WTC11 (cell line): ENCODE measurements around the gene PAFAH2. TPM values are rescaled to one million over a fixed set of nuclear protein-coding genes. Genes with fewer than 3 reads are reported as not detected.
A peak's percentile ranks its signal among the peaks of the same experiment; 100 is the strongest.

Source experiments
- ATAC-seq: fragments of 200-7000 bp; cut with Tn5 transposase; 2 replicates; pipeline ENCODE4 v1.10.0; 2021; ENCODE audit warnings: mild to moderate bottlenecking, moderate library complexity
- CTCF ChIA-PET: fragments of 300-600 bp; sonication (Branson Sonifier 250); formaldehyde crosslinking; loops from one replicate; lab custom pipeline; 2021; ENCODE audit warnings: antibody characterized with exemption; lab: Charles Lee
- POLR2A ChIA-PET: fragments of 350-600 bp; sonication (Branson Sonifier 250); formaldehyde crosslinking; loops from one replicate; lab custom pipeline; 2021; ENCODE audit warnings: antibody characterized with exemption; lab: Charles Lee
- DNase-seq: peaks from one replicate; pipeline ENCODE4 v3.0.0; 2021; ENCODE audit warnings: low spot score
- H3K27ac Mint-ChIP-seq: 2 replicates; pipeline ENCODE4 v1.8.0; 2021; ENCODE audit warnings: mixed read lengths
- H3K27me3 Mint-ChIP-seq: 2 replicates; pipeline ENCODE4 v1.8.0; 2021; ENCODE audit warnings: low read depth, mild to moderate bottlenecking, moderate library complexity, mixed read lengths
- H3K36me3 Mint-ChIP-seq: 2 replicates; pipeline ENCODE4 v1.8.0; 2021; ENCODE audit warnings: mixed read lengths
- H3K4me1 Mint-ChIP-seq: 2 replicates; pipeline ENCODE4 v1.8.0; 2022; ENCODE audit warnings: mixed read lengths
- H3K4me3 Mint-ChIP-seq: 2 replicates; pipeline ENCODE4 v1.8.0; 2021; ENCODE audit warnings: mild to moderate bottlenecking, moderate library complexity, mixed read lengths
- H3K9me3 Mint-ChIP-seq: 2 replicates; pipeline ENCODE4 v1.8.0; 2021; ENCODE audit warnings: mixed read lengths
- ERG ChIP-seq: fragments of 250-450 bp; sonication (Bioruptor Pico); IDR thresholded peaks from 2 replicates; pipeline ENCODE4 v1.8.0; 2021; ENCODE audit warnings: mild to moderate bottlenecking
- ETV6 ChIP-seq: sonication (generic); formaldehyde crosslinking; IDR thresholded peaks from 2 replicates; pipeline ENCODE4 v1.8.1; 2022; ENCODE audit warnings: mild to moderate bottlenecking, missing genetic modification reagents
- FOXP4 ChIP-seq: sonication (generic); formaldehyde crosslinking; IDR thresholded peaks from 2 replicates; pipeline ENCODE4 v1.8.0; 2022; ENCODE audit warnings: mild to moderate bottlenecking, missing genetic modification reagents
- MAX ChIP-seq: sonication (generic); formaldehyde crosslinking; IDR thresholded peaks from 2 replicates; pipeline ENCODE4 v1.8.0; 2022; ENCODE audit warnings: mild to moderate bottlenecking, missing genetic modification reagents
- NFYB ChIP-seq: sonication (generic); formaldehyde crosslinking; conservative IDR thresholded peaks from 2 replicates; pipeline ENCODE4 v1.8.0; 2022; ENCODE audit warnings: low read depth, missing genetic modification reagents
- NR3C1 ChIP-seq: sonication (generic); formaldehyde crosslinking; conservative IDR thresholded peaks from 2 replicates; pipeline ENCODE4 v1.8.1; 2023; ENCODE audit warnings: low read depth, mild to moderate bottlenecking, missing genetic modification reagents
- OVOL2 ChIP-seq: fragments of 250-450 bp; sonication (Bioruptor Pico); IDR thresholded peaks from 2 replicates; pipeline ENCODE4 v1.9.0; 2021; ENCODE audit warnings: mild to moderate bottlenecking, borderline replicate concordance
- PRRX2 ChIP-seq: fragments of 250-450 bp; sonication (Bioruptor Pico); IDR thresholded peaks from 2 replicates; pipeline ENCODE4 v1.8.0; 2021; ENCODE audit warnings: mild to moderate bottlenecking
- RELA ChIP-seq: sonication (generic); formaldehyde crosslinking; IDR thresholded peaks from 2 replicates; pipeline ENCODE4 v1.8.1; 2022; ENCODE audit warnings: missing genetic modification reagents, mild to moderate bottlenecking, borderline replicate concordance
- TCF7 ChIP-seq: sonication (generic); formaldehyde crosslinking; IDR thresholded peaks from 2 replicates; pipeline ENCODE4 v1.8.0; 2022; ENCODE audit warnings: mild to moderate bottlenecking, low read depth, missing genetic modification reagents, moderate library complexity
- TP53 ChIP-seq: sonication (generic); formaldehyde crosslinking; IDR thresholded peaks from 2 replicates; pipeline ENCODE4 v1.8.1; 2023; ENCODE audit warnings: mild to moderate bottlenecking, missing genetic modification reagents
- ZNF219 ChIP-seq: sonication (generic); formaldehyde crosslinking; IDR thresholded peaks from 2 replicates; pipeline ENCODE4 v1.8.0; 2023; ENCODE audit warnings: missing genetic modification reagents, mild to moderate bottlenecking, borderline replicate concordance
- ZNF232 ChIP-seq: sonication (generic); formaldehyde crosslinking; IDR thresholded peaks from 2 replicates; pipeline ENCODE4 v1.8.0; 2022; ENCODE audit warnings: mild to moderate bottlenecking, missing genetic modification reagents
- ZNF396 ChIP-seq: fragments of 250-450 bp; sonication (Bioruptor Pico); IDR thresholded peaks from 2 replicates; pipeline ENCODE4 v1.8.0; 2021; ENCODE audit warnings: mild to moderate bottlenecking, moderate library complexity, borderline replicate concordance
- ZNF423 ChIP-seq: fragments of 250-450 bp; sonication (Bioruptor Pico); IDR thresholded peaks from 2 replicates; pipeline ENCODE4 v2.1.2; 2022; ENCODE audit warnings: mild to moderate bottlenecking, moderate library complexity
- ZNF671 ChIP-seq: fragments of 250-450 bp; sonication (Bioruptor Pico); IDR thresholded peaks from 2 replicates; pipeline ENCODE4 v1.8.0; 2021; ENCODE audit warnings: mild to moderate bottlenecking
- total RNA-seq: library from RNA; stranded (reverse); gene quantifications from 3 replicates; pipeline ENCODE4 v1.2.3, GENCODE V29; 2021
- TF ChIP-seq, protein P1 (sequence below): sonication (generic); formaldehyde crosslinking; IDR thresholded peaks from 2 replicates; pipeline ENCODE4 v1.8.1; 2022; ENCODE audit warnings: mild to moderate bottlenecking, moderate library complexity, missing genetic modification reagents
- TF ChIP-seq, protein P2 (sequence below): sonication (generic); formaldehyde crosslinking; IDR thresholded peaks from 2 replicates; pipeline ENCODE4 v1.8.1; 2023; ENCODE audit warnings: mild to moderate bottlenecking, moderate library complexity, missing genetic modification reagents
- TF ChIP-seq, protein P3 (sequence below): fragments of 250-450 bp; sonication (Bioruptor Pico); IDR thresholded peaks from 2 replicates; pipeline ENCODE4 v1.9.0; 2021; ENCODE audit warnings: mild to moderate bottlenecking

PAFAH2 gene
- total RNA-seq, 1 experiment from 2014 or later: 11.5 TPM

GRCh38 chr1:26047278-26047874 lies 49.5 kb upstream of the PAFAH2 start:
- TF ChIP-seq ZNF396 (CRISPR knock-in tag) (no peak), RELA (CRISPR knock-in tag) (no peak), TCF7 (no peak), ZNF671 (CRISPR knock-in tag) (no peak), ZNF219 (CRISPR knock-in tag) (no peak), OVOL2 (CRISPR knock-in tag) (no peak), TP53 (CRISPR knock-in tag) (no peak), PRRX2 (CRISPR knock-in tag) (no peak), ERG (CRISPR knock-in tag) (no peak)
- TF ChIP-seq, all 79 proteins: peak for 0
- peaks cover 94% of the 10 kb centered on the region for H3K27me3 Mint-ChIP-seq
- CTCF ChIA-PET: interaction anchor here (0.7 to 3.5 kb wide), 2 partner anchors 98 to 1684 kb away, joined by 3 to 15 read pairs; no protein-coding TSS in a partner anchor
- peak overlapping the region; percentile 59; the same call in 1 of the 2 replicates for H3K4me3 Mint-ChIP-seq
- no peaks in the 10 kb centered on the region for H3K36me3 Mint-ChIP-seq
- ATAC-seq: no peak
- H3K9me3 Mint-ChIP-seq: no peaks in the 10 kb centered on the region
- DNase-seq: no peak
- no peak overlapping the region for H3K27ac Mint-ChIP-seq
- POLR2A ChIA-PET: interaction anchor here (0.7 kb wide), 1 partner anchor 27 kb away, joined by 3 read pairs; no protein-coding TSS in a partner anchor
- peaks cover 3% of the 10 kb centered on the region for H3K4me1 Mint-ChIP-seq

DNA sequence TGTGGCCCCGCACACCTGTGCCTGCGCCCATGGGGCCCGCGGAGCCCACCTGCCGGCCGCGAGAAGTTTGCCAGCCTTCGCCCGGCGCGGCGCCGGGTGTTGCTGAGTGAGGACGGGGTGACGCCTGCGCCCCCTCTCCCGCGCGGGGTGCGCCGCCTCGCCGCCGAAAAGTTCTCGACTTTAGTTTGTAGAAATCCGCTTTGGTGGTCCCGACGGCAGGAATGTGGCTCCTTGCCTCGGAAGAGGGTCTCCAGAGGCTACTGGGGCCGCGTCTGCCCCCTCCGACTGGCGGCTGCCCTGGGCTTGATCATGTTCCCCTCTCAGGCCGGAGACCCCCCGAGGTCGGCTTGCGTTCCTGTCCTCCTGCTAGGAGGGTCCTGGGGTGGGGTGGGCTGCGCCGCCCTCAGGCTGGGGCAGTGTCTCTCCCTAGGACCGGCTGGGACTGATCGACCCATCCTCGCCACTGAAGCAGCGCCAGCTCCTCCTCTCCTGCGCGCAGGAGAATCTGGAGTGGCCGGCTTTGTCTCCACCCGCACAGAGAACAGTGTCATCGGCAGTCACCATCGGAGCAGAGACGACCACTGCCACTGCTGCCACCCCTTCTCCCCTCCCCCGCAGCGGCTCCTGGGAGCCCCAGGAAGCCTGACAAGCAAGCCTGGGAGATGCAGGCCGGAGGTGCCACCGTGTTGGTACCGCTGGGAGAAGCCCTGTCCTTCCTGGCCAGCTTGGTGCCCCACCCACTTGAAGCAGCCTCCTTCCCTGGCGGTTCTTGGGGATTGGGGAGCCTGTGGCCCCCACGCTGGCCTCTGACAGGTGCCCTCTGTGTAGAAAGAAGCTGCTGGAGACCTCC lies 48.6 kb upstream of the PAFAH2 start:
- no peaks in the 10 kb centered on the region for H3K36me3 Mint-ChIP-seq
- ATAC-seq (peak; percentile 38), DNase-seq (peak; percentile 24)
- TF ChIP-seq, protein P1, sequence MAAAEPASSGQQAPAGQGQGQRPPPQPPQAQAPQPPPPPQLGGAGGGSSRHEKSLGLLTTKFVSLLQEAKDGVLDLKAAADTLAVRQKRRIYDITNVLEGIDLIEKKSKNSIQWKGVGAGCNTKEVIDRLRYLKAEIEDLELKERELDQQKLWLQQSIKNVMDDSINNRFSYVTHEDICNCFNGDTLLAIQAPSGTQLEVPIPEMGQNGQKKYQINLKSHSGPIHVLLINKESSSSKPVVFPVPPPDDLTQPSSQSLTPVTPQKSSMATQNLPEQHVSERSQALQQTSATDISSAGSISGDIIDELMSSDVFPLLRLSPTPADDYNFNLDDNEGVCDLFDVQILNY (CRISPR knock-in tag): 0 out of 2 replicates have a peak, but pooled peaks have one; percentile 14
- TF ChIP-seq NR3C1: no peak
- TF ChIP-seq, protein P2, sequence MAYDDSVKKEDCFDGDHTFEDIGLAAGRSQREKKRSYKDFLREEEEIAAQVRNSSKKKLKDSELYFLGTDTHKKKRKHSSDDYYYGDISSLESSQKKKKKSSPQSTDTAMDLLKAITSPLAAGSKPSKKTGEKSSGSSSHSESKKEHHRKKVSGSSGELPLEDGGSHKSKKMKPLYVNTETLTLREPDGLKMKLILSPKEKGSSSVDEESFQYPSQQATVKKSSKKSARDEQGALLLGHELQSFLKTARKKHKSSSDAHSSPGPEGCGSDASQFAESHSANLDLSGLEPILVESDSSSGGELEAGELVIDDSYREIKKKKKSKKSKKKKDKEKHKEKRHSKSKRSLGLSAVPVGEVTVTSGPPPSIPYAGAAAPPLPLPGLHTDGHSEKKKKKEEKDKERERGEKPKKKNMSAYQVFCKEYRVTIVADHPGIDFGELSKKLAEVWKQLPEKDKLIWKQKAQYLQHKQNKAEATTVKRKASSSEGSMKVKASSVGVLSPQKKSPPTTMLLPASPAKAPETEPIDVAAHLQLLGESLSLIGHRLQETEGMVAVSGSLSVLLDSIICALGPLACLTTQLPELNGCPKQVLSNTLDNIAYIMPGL (CRISPR knock-in tag): peak; percentile 20; the same call in 1 of the 2 replicates
- no peak for TF ChIP-seq NFYB (CRISPR knock-in tag)
- no peak for TF ChIP-seq ZNF423 (CRISPR knock-in tag)
- H3K27ac Mint-ChIP-seq: no peak overlapping the region
- no peaks in the 10 kb centered on the region for H3K9me3 Mint-ChIP-seq
- peak overlapping the region; percentile 59 for H3K4me3 Mint-ChIP-seq
- ChIA-PET CTCF (interaction anchor here (0.8 to 3.7 kb wide), 7 partner anchors 7 to 189 kb away, joined by 3 to 55 read pairs (median 3); partner anchors contain the start of gene ZNF593), POLR2A (interaction anchor here (0.7 kb wide), 1 partner anchor 28 kb away, joined by 3 read pairs; no protein-coding TSS in a partner anchor)
- H3K4me1 Mint-ChIP-seq: peaks cover 3% of the 10 kb centered on the region
- H3K27me3 Mint-ChIP-seq: peaks cover 100% of the 10 kb centered on the region

DNA sequence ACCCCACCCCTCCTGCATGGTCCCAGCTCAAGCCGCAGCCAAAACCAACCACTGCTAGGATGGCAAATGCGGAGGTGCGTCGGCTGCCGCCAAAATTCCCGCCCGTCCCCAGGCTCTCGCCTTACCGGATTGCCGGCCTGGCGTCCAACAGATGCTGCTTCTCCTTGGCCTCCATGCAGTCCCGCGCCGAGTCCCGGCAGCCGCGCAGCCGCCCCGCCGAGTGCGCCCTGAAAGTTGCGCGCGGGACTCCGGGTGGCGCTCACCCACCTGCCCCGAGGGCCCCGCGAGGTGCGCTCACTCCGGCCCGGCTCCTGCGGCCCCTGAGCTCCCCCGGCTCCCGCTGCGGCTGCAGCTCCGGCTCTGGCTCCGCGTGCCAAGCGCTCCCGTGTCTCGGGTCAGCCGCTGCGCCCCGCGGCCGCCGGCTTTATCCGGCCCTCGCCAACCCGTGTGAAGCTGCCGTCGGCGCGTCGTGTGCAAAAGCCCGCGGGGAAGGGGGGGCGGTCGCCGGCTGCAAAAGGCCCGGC lies 47.9 kb upstream of the PAFAH2 start, which contains the start of gene SLC30A2:
Gene SLC30A2 (minus strand): TSS at position 397 of the 524 bp plus-strand sequence. CDS start 222 bp downstream, at position 175.
- Mint-ChIP-seq H3K9me3 (no peaks in the 10 kb centered on the region), H3K27ac (no peak within 1 kb of the TSS), H3K36me3 (no peaks in the 10 kb centered on the region), H3K27me3 (peaks cover 93% of the 10 kb centered on the region), H3K4me3 (peak within 1 kb of the TSS; percentile 59), H3K4me1 (peaks cover 3% of the 10 kb centered on the region)
- ChIA-PET POLR2A (no interaction called here), CTCF (interaction anchor here (0.7 to 3.7 kb wide), 8 partner anchors 8 to 276 kb away, joined by 3 to 55 read pairs (median 3); partner anchors contain the start of gene ZNF593)
- DNase-seq: peak; percentile 47
- peak; percentile 51 for ATAC-seq
- TF ChIP-seq ETV6: peak; percentile 37; the same call in 1 of the 2 replicates
- TF ChIP-seq, protein P1 (CRISPR knock-in tag): 0 out of 2 replicates have a peak, but pooled peaks have one; percentile 41
- TF ChIP-seq MAX (CRISPR knock-in tag): 0 out of 2 replicates have a peak, but pooled peaks have one; percentile 49
- peak; percentile 47; the same call in 1 of the 2 replicates for TF ChIP-seq FOXP4 (CRISPR knock-in tag)
- TF ChIP-seq, protein P3, sequence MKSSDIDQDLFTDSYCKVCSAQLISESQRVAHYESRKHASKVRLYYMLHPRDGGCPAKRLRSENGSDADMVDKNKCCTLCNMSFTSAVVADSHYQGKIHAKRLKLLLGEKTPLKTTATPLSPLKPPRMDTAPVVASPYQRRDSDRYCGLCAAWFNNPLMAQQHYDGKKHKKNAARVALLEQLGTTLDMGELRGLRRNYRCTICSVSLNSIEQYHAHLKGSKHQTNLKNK (CRISPR knock-in tag): no peak
- no peak for TF ChIP-seq ZNF423 (CRISPR knock-in tag)
- no peak for TF ChIP-seq TP53 (CRISPR knock-in tag)
- TF ChIP-seq ZNF232 (CRISPR knock-in tag): 0 out of 2 replicates have a peak, but pooled peaks have one; percentile 49
